ENCODE measurements around the gene MTFR1L. TPM values are rescaled to one million over a fixed set of nuclear protein-coding genes. Genes with fewer than 3 reads are reported as not detected.

Gene MTFR1L
- total and polyA plus RNA-seq, 9 of the 15 experiments (the other 6 are each of a cell fraction or from before 2014, with no cell fraction given) = 41.4 to 98.5 (median 53.7) TPM

- no peak for TF ChIP-seq FOXO4 (CRISPR knock-in tag; IDR thresholded peaks at IDR 0.05)
- TF ChIP-seq GATAD2A (IDR thresholded peaks at IDR 0.05) = 0 out of 2 replicates have a peak, but pooled peaks have one; percentile 33
- no peak for TF ChIP-seq PHF20 (IDR thresholded peaks at IDR 0.05; ENCODE audit: partially characterized antibody)
- 0 out of 2 replicates have a peak, but pooled peaks have one; percentile 17 for TF ChIP-seq ELF1 (tag; IDR thresholded peaks at IDR 0.05)
- TF ChIP-seq PHF8 (IDR thresholded peaks at IDR 0.05; ENCODE audit: borderline replicate concordance, low read length) = peak; percentile 52; the same call in 1 of the 2 replicates
- no peak for TF ChIP-seq ELK3 (CRISPR knock-in tag; IDR thresholded peaks at IDR 0.05)
- TF ChIP-seq ZNF639 (CRISPR knock-in tag; conservative IDR thresholded peaks at IDR 0.05 in 1 of 2, IDR thresholded peaks at IDR 0.05 in 1 of 2) = no peak
- TF ChIP-seq SIRT6 (IDR thresholded peaks at IDR 0.05; ENCODE audit: low read depth, low read length) = no peak
- no peak for TF ChIP-seq BRD4 (IDR thresholded peaks at IDR 0.05)
- no peak for TF ChIP-seq FOXK1 (CRISPR knock-in tag; IDR thresholded peaks at IDR 0.05; ENCODE audit: borderline replicate concordance)
- no peak for TF ChIP-seq ZNF444 (CRISPR knock-in tag; IDR thresholded peaks at IDR 0.05)
- no peak for TF ChIP-seq HDAC8 (tag; IDR thresholded peaks at IDR 0.05)
- no peak for TF ChIP-seq RCOR1 (IDR thresholded peaks at IDR 0.05; ENCODE audit: borderline replicate concordance in 1 of 2, low read depth in 2 of 2, low read length in 2 of 2)
- no peak for TF ChIP-seq HLTF (IDR thresholded peaks at IDR 0.05)
These were observed 19.6 kb upstream of the MTFR1L start, which contains the start of gene SELENON (continued) for GRCh38 chr1:25799935-25800702.
